ENCODE data around the gene PTDSS2. TPM values are rescaled to one million over a fixed set of nuclear protein-coding genes. Genes with fewer than 3 reads are reported as not detected.
"Not testable (repeated sequence)": the region's sequence is repeated elsewhere in the genome, so short reads cannot be mapped to it uniquely, and the experiment has no call there.

The PTDSS2 gene
- total RNA-seq, 3 donors from 2014 or later = 25.7 to 30.9 (median 29.1) TPM

DNA sequence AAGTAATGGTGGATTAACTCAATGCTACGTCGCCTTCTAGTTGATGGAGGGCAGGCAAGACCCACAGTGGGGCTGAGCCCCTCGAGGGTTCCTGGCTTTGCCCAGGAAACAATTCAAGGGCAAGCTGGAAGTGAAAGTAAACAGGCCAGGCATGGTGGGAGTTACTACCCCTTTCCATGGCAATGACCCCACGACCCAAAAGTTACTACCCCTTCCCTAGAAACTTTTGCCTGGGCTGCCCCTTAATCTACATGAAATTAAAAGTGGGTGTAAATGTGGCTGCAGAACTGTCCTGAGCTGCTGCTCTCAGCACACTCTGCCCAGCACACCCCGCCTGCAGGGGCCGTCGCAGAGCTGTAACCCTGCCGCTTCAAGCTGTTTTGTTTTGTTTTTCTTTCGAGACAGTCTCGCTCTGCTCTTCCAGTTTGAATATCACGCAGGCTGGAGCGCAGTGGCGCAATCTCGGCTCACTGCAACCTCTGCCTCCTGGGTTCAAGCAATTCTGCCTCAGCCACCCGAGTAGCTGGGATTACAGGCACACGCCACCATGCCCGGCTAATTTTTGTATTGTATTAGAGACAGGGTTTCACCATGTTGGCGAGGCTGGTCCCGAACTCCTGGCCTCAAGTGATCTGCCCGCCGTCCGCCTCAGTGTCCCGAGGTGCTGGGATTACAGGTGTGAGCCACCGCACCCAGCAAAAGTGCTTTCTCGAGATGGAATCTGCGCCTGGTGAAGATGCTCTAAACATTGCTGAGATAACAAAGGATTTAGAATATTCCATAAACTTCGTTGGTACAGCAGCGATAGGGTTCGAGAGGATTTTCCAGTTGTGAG is 62.9 kb downstream of the PTDSS2 start:
- Mint-ChIP-seq H3K4me1 (ENCODE audit: low read depth) (peaks cover 4% of the 10 kb centered on the region), H3K27me3 (ENCODE audit: low read depth) (no peaks in the 10 kb centered on the region), H3K9me3 (peaks cover 7% of the 10 kb centered on the region), H3K4me3 (no peak overlapping the region), H3K36me3 (ENCODE audit: insufficient read depth) (peaks cover 24% of the 10 kb centered on the region)
- ATAC-seq (no peak), DNase-seq (no peak)

DNA sequence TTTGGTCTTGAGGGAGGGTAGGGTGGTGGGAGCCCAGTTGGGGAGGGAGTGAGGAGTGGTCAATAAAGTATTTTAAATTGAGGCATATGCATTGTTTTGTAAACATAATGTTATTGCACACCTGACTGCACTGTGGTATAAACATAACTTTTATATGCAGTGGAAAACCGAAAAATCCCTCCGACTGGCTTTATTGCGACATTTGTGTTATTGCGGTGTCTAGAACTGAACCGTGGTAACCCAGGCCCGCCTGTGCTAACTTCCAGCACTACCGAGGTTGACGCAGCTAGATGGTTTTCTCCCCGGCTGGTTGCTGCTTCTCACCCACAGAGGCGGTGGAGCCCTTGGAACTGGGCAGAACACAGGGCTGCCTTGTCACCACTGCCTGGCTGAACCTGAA is 64.5 kb downstream of the PTDSS2 start:
- no peaks in the 10 kb centered on the region for H3K27me3 Mint-ChIP-seq (ENCODE audit: low read depth)
- peaks cover 7% of the 10 kb centered on the region for H3K9me3 Mint-ChIP-seq
- H3K4me3 Mint-ChIP-seq = no peak overlapping the region
- ATAC-seq (no peak), DNase-seq (no peak)
- peaks cover 24% of the 10 kb centered on the region for H3K36me3 Mint-ChIP-seq (ENCODE audit: insufficient read depth)
- peaks cover 5% of the 10 kb centered on the region for H3K4me1 Mint-ChIP-seq (ENCODE audit: low read depth)

DNA sequence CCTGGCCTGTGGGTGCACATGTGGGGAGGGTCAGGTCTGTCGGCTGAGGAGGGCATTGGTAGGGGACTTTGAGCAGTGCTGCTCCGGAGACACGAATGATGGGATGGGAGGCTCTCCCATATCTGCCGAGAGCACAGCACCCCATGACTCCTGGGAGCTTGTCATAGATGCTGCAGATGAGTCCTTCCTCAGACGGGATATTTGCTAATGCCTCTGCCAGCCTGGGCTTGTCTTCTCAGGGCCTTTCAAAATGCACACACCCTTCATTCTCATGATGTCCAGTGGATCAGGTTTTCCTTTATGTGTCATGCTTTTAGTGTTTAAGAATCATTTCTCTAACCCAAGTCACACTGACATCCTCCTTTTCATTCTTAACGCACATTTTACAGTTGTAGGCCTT is 65.1 kb downstream of the PTDSS2 start:
- no peak overlapping the region for H3K4me3 Mint-ChIP-seq
- peaks cover 20% of the 10 kb centered on the region for H3K36me3 Mint-ChIP-seq (ENCODE audit: insufficient read depth)
- ATAC-seq (no peak), DNase-seq (no peak)
- peaks cover 3% of the 10 kb centered on the region for H3K4me1 Mint-ChIP-seq (ENCODE audit: low read depth)
- H3K27me3 Mint-ChIP-seq (ENCODE audit: low read depth) = no peaks in the 10 kb centered on the region
- H3K9me3 Mint-ChIP-seq = peaks cover 7% of the 10 kb centered on the region

- Mint-ChIP-seq H3K4me3 (no peak overlapping the region), H3K27me3 (ENCODE audit: low read depth) (no peaks in the 10 kb centered on the region), H3K36me3 (ENCODE audit: insufficient read depth) (peaks cover 18% of the 10 kb centered on the region), H3K9me3 (peaks cover 7% of the 10 kb centered on the region), H3K4me1 (ENCODE audit: low read depth) (peaks cover 3% of the 10 kb centered on the region)
- DNase-seq (no peak), ATAC-seq (no peak)
Observed at GRCh38 chr11:516400-516799, 66.3 kb downstream of the PTDSS2 start.

DNA sequence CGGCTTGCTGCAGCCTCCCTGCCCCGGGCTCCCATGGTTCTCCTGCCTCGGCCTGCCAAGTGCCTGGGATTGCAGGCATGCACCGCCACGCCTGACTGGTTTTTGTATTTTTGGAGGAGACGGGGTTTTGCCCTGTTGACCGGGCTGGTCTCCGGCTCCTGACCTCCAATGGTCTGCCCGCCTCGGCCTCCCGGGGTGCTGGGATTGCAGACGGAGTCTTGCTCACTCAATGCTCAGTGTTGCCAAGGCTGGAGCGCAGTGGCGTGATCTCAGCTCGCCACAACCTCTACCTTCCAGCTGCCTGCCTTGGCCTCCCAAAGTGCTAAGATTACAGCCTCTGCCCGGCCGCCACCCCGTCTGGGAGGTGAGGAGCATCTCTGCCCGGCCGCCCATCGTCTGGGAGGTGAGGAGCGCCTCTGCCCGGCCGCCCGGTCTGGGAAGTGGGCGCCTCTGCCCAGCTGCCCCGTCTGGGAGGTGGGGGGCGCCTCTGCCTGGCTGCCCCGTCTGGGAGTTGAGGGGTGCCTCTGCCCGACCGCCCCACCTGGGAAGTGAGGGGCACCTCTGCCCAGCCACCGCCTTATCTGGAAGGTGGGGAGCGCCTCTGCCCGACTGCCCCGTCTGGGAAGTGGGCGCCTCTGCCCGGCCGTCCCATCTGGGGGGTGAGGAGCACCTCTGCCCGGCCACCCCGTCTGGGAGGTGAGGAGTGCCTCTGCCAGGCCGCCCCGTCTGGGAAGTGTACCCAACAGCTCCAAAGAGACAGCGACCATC is 67.0 kb downstream of the PTDSS2 start:
- not testable (repeated sequence) for H3K4me1 Mint-ChIP-seq (ENCODE audit: low read depth); H3K4me3 Mint-ChIP-seq; H3K9me3 Mint-ChIP-seq

DNA sequence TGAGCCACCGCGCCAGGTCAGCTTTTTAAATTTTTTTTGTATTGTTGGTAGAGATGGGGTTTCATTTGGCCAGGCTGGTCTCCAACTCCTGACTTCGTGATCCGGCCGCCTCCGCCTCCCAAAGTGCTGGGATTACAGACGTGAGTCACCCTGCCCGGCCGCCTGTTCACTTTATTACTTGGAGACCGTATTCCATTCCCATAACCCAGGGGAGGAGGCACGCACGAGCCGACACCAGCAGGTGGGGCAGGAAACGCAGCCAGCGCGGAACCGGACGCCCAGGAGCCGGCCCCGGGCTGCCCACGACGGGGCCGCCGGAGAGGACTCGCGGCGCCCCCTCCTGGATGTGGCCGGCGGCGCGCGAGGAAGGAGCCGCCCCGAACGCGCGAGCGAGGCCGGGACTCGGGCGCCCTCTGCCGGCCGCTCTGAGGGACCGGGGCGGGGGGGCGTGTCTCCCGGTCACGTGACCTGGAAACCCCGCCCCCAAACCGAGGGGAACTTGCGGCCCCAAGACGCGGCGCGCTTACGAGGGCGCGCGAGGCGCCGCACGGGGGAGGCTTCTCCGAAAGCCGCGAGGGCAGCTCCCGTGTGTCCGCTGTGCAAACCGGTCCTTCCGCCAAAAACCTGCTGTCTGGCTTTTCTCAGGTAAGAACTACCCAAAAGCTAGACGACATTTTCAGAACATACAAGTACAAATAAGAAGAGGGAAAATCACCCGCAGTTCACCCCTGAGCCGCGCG is 68.6 kb downstream of the PTDSS2 start:
- ATAC-seq = peak; percentile 93 to 95
- Mint-ChIP-seq H3K27me3 (ENCODE audit: low read depth) (no peaks in the 10 kb centered on the region), H3K9me3 (peaks cover 7% of the 10 kb centered on the region), H3K4me1 (ENCODE audit: low read depth) (peaks cover 3% of the 10 kb centered on the region), H3K36me3 (ENCODE audit: insufficient read depth) (peaks cover 10% of the 10 kb centered on the region), H3K4me3 (peak overlapping the region; percentile 67)
- peak; percentile 87 for DNase-seq

More for the DNA sequence above, 67.0 kb downstream of the PTDSS2 start:
- not testable (repeated sequence) for H3K27me3 Mint-ChIP-seq (ENCODE audit: low read depth); DNase-seq; ATAC-seq
- H3K36me3 Mint-ChIP-seq (ENCODE audit: insufficient read depth) = peaks cover 15% of the 10 kb centered on the region

GRCh38 chr11:520428-521176 is 70.5 kb downstream of the PTDSS2 start:
- H3K36me3 Mint-ChIP-seq (ENCODE audit: insufficient read depth) = peaks cover 6% of the 10 kb centered on the region
- no peaks in the 10 kb centered on the region for H3K27me3 Mint-ChIP-seq (ENCODE audit: low read depth)
- peaks cover 7% of the 10 kb centered on the region for H3K9me3 Mint-ChIP-seq
- DNase-seq (no peak), ATAC-seq (no peak)
- H3K4me1 Mint-ChIP-seq (ENCODE audit: low read depth) = peaks cover 3% of the 10 kb centered on the region
- no peak overlapping the region for H3K4me3 Mint-ChIP-seq

DNA sequence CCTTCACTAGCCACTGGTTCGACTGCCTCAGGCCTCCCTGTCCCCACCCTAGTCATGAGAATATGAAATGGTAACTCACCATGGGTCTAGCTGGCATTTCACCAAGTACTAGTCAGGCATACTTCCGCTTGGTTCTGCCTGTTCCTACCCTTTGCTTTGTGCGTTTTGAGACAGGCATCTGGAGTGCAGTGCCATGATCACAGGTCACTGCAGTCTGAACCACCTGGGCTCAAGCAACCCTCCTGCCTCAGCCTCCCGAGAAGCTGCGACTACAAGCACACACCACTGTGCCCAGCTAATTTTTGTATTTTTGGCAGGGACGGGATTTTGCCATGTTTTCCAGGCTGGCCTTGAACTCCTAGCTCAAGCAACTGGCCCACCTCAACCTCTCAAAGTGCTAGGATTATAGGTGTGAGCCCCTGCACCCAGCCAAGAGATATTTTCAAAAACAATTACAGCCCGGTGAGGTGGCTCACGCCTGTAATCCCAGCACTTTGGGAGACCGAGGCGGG is 71.2 kb downstream of the PTDSS2 start:
- Mint-ChIP-seq H3K36me3 (ENCODE audit: insufficient read depth) (peaks cover 4% of the 10 kb centered on the region), H3K27me3 (ENCODE audit: low read depth) (no peaks in the 10 kb centered on the region), H3K9me3 (peaks cover 7% of the 10 kb centered on the region), H3K4me1 (ENCODE audit: low read depth) (peaks cover 3% of the 10 kb centered on the region), H3K4me3 (no peak overlapping the region)
- DNase-seq (no peak), ATAC-seq (no peak)

DNA sequence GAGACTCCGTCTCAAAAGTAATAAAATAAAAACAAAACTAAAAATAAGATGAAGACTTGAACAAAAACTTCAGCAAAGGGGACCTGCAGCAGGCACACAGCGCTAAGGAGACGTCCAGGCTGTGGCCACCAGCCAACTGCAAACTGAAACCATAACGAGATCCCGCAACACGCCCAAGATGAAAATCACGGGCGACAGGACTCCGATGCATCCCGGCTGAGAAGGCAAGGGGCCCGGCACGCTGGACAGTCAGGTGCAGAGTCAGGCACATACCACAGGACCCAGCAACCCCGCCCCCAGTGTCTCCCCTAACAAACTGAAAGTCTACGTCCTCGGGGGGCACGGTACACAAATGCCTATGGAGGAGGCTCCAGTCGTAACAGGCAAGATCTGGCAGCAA is 76.1 kb downstream of the PTDSS2 start:
- H3K9me3 Mint-ChIP-seq = no peaks in the 10 kb centered on the region
- ATAC-seq = no peak
- DNase-seq = no peak
- H3K4me3 Mint-ChIP-seq = no peak overlapping the region
- H3K27me3 Mint-ChIP-seq (ENCODE audit: low read depth) = no peaks in the 10 kb centered on the region
- peaks cover 3% of the 10 kb centered on the region for H3K36me3 Mint-ChIP-seq (ENCODE audit: insufficient read depth)
- H3K4me1 Mint-ChIP-seq (ENCODE audit: low read depth) = no peaks in the 10 kb centered on the region

GRCh38 chr11:528166-528814 is 78.2 kb downstream of the PTDSS2 start:
- ATAC-seq (no peak), DNase-seq (no peak)
- H3K9me3 Mint-ChIP-seq = no peaks in the 10 kb centered on the region
- no peak overlapping the region for H3K4me3 Mint-ChIP-seq
- H3K36me3 Mint-ChIP-seq (ENCODE audit: insufficient read depth) = peaks cover 5% of the 10 kb centered on the region
- no peaks in the 10 kb centered on the region for H3K27me3 Mint-ChIP-seq (ENCODE audit: low read depth)
- peaks cover 2% of the 10 kb centered on the region for H3K4me1 Mint-ChIP-seq (ENCODE audit: low read depth)

GRCh38 chr11:528815-529727 is 79.0 kb downstream of the PTDSS2 start:
- H3K36me3 Mint-ChIP-seq (ENCODE audit: insufficient read depth) = peaks cover 3% of the 10 kb centered on the region
- H3K9me3 Mint-ChIP-seq = no peaks in the 10 kb centered on the region
- ATAC-seq = no peak

GRCh38 chr11:529728-530411 is 79.8 kb downstream of the PTDSS2 start:
- Mint-ChIP-seq H3K36me3 (ENCODE audit: insufficient read depth) (peaks cover 2% of the 10 kb centered on the region), H3K27me3 (ENCODE audit: low read depth) (no peaks in the 10 kb centered on the region), H3K9me3 (no peaks in the 10 kb centered on the region), H3K4me3 (no peak overlapping the region), H3K4me1 (ENCODE audit: low read depth) (peaks cover 10% of the 10 kb centered on the region)
- DNase-seq (no peak), ATAC-seq (no peak)

More at GRCh38 chr11:528815-529727, 79.0 kb downstream of the PTDSS2 start:
- H3K27me3 Mint-ChIP-seq (ENCODE audit: low read depth) = no peaks in the 10 kb centered on the region
- DNase-seq = no peak
- peaks cover 6% of the 10 kb centered on the region for H3K4me1 Mint-ChIP-seq (ENCODE audit: low read depth)
- no peak overlapping the region for H3K4me3 Mint-ChIP-seq
